WTC11 (cell line): ENCODE measurements around the gene C18orf54. TPM values are rescaled to one million over a fixed set of nuclear protein-coding genes. Genes with fewer than 3 reads are reported as not detected.

Experiments used
- ATAC-seq: fragments of 200-7000 bp; cut with Tn5 transposase; 2 replicates; pipeline ENCODE4 v1.10.0; 2021; ENCODE audit warnings: mild to moderate bottlenecking, moderate library complexity
- CTCF ChIA-PET: fragments of 300-600 bp; sonication (Branson Sonifier 250); formaldehyde crosslinking; loops from one replicate; lab custom pipeline; 2021; ENCODE audit warnings: antibody characterized with exemption; lab: Charles Lee
- POLR2A ChIA-PET: fragments of 350-600 bp; sonication (Branson Sonifier 250); formaldehyde crosslinking; loops from one replicate; lab custom pipeline; 2021; ENCODE audit warnings: antibody characterized with exemption; lab: Charles Lee
- DNase-seq: peaks from one replicate; pipeline ENCODE4 v3.0.0; 2021; ENCODE audit warnings: low spot score
- H3K27ac Mint-ChIP-seq: 2 replicates; pipeline ENCODE4 v1.8.0; 2021; ENCODE audit warnings: mixed read lengths
- H3K27me3 Mint-ChIP-seq: 2 replicates; pipeline ENCODE4 v1.8.0; 2021; ENCODE audit warnings: low read depth, mild to moderate bottlenecking, moderate library complexity, mixed read lengths
- H3K36me3 Mint-ChIP-seq: 2 replicates; pipeline ENCODE4 v1.8.0; 2021; ENCODE audit warnings: mixed read lengths
- H3K4me1 Mint-ChIP-seq: 2 replicates; pipeline ENCODE4 v1.8.0; 2022; ENCODE audit warnings: mixed read lengths
- H3K4me3 Mint-ChIP-seq: 2 replicates; pipeline ENCODE4 v1.8.0; 2021; ENCODE audit warnings: mild to moderate bottlenecking, moderate library complexity, mixed read lengths
- H3K9me3 Mint-ChIP-seq: 2 replicates; pipeline ENCODE4 v1.8.0; 2021; ENCODE audit warnings: mixed read lengths
- ATF1 ChIP-seq: sonication (generic); formaldehyde crosslinking; IDR thresholded peaks from 2 replicates; pipeline ENCODE4 v1.8.1; 2023; ENCODE audit warnings: mild to moderate bottlenecking, moderate library complexity, missing genetic modification reagents
- ATF6 ChIP-seq: sonication (generic); formaldehyde crosslinking; IDR thresholded peaks from 2 replicates; pipeline ENCODE4 v1.8.1; 2023; ENCODE audit warnings: mild to moderate bottlenecking, missing genetic modification reagents
- CREM ChIP-seq: sonication (generic); formaldehyde crosslinking; IDR thresholded peaks from 2 replicates; pipeline ENCODE4 v1.8.1; 2022; ENCODE audit warnings: mild to moderate bottlenecking, missing genetic modification reagents, moderate library complexity
- E2F1 ChIP-seq: sonication (generic); formaldehyde crosslinking; IDR thresholded peaks from 2 replicates; pipeline ENCODE4 v1.8.0; 2022; ENCODE audit warnings: mild to moderate bottlenecking, missing genetic modification reagents
- ESRRA ChIP-seq: sonication (generic); formaldehyde crosslinking; IDR thresholded peaks from 2 replicates; pipeline ENCODE4 v1.8.1; 2022; ENCODE audit warnings: mild to moderate bottlenecking, missing genetic modification reagents, borderline replicate concordance
- FOXJ3 ChIP-seq: sonication (generic); formaldehyde crosslinking; IDR thresholded peaks from 2 replicates; pipeline ENCODE4 v1.9.0; 2021; ENCODE audit warnings: missing genetic modification reagents, mild to moderate bottlenecking, borderline replicate concordance
- GTF2I ChIP-seq: fragments of 250-450 bp; sonication (Bioruptor Pico); conservative IDR thresholded peaks from 2 replicates; pipeline ENCODE4 v1.4.0; 2021; ENCODE audit warnings: mild to moderate bottlenecking
- NR1H2 ChIP-seq: sonication (generic); formaldehyde crosslinking; IDR thresholded peaks from 2 replicates; pipeline ENCODE4 v1.9.0; 2021; ENCODE audit warnings: mild to moderate bottlenecking, moderate library complexity, missing genetic modification reagents
- PRRX2 ChIP-seq: fragments of 250-450 bp; sonication (Bioruptor Pico); IDR thresholded peaks from 2 replicates; pipeline ENCODE4 v1.8.0; 2021; ENCODE audit warnings: mild to moderate bottlenecking
- SP1 ChIP-seq: sonication (generic); formaldehyde crosslinking; conservative IDR thresholded peaks from 2 replicates; pipeline ENCODE4 v1.8.1; 2022; ENCODE audit warnings: missing genetic modification reagents
- TEAD4 ChIP-seq: sonication (generic); formaldehyde crosslinking; IDR thresholded peaks from 2 replicates; pipeline ENCODE4 v1.8.0; 2022; ENCODE audit warnings: mild to moderate bottlenecking, missing genetic modification reagents
- USF1 ChIP-seq: sonication (generic); formaldehyde crosslinking; IDR thresholded peaks from 2 replicates; pipeline ENCODE4 v1.8.0; 2022; ENCODE audit warnings: mild to moderate bottlenecking, missing genetic modification reagents
- ZNF416 ChIP-seq: fragments of 250-450 bp; sonication (Bioruptor Pico); IDR thresholded peaks from 2 replicates; pipeline ENCODE4 v1.9.0; 2021; ENCODE audit warnings: mild to moderate bottlenecking, inconsistent platforms
- total RNA-seq: library from RNA; stranded (reverse); gene quantifications from 3 replicates; pipeline ENCODE4 v1.2.3, GENCODE V29; 2021
- TF ChIP-seq, protein P1 (sequence below): sonication (generic); formaldehyde crosslinking; IDR thresholded peaks from 2 replicates; pipeline ENCODE4 v1.8.1; 2023; ENCODE audit warnings: mild to moderate bottlenecking, moderate library complexity, missing genetic modification reagents
- TF ChIP-seq, protein P2 (sequence below): sonication (generic); formaldehyde crosslinking; IDR thresholded peaks from 2 replicates; pipeline ENCODE4 v1.8.1; 2023; ENCODE audit warnings: mild to moderate bottlenecking, missing genetic modification reagents
- TF ChIP-seq, protein P3 (sequence below): fragments of 200-600 bp; IDR thresholded peaks from 2 replicates; pipeline ENCODE4 v1.8.0; 2022; ENCODE audit warnings: antibody characterized with exemption

Gene C18orf54
- total RNA-seq, 1 experiment from 2014 or later = 37.3 TPM

DNA sequence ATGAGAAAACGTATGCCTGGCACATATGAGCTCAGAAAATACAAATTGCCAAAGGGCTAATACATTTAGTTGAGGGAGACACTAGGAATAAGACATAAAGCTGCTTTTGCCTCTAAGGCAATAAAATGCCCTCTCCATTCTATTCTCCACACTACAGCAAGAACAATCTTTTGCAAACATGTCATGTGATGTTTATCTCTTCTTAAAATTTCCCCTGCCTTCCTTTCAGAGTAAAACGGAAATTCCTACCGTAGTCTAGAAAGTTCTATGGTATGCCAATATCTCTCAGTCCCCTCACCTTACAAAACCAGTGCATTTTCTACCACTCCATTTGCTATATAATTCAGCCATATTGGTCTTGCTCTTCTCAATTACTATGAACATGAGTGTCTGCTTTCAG, 33.1 kb downstream of the C18orf54 start:
- peaks cover 17% of the 10 kb centered on the region for H3K36me3 Mint-ChIP-seq
- POLR2A ChIA-PET = no interaction called here
- no peak overlapping the region for H3K27ac Mint-ChIP-seq
- TF ChIP-seq SP1 (CRISPR knock-in tag) (no peak), ESRRA (CRISPR knock-in tag) (no peak), CREM (CRISPR knock-in tag) (no peak), USF1 (CRISPR knock-in tag) (no peak), ATF1 (CRISPR knock-in tag) (no peak), NR1H2 (CRISPR knock-in tag) (no peak), ZNF416 (CRISPR knock-in tag) (no peak), GTF2I (no peak), TEAD4 (CRISPR knock-in tag) (no peak), ATF6 (no peak), PRRX2 (CRISPR knock-in tag) (no peak), E2F1 (no peak)
- TF ChIP-seq, protein P1, sequence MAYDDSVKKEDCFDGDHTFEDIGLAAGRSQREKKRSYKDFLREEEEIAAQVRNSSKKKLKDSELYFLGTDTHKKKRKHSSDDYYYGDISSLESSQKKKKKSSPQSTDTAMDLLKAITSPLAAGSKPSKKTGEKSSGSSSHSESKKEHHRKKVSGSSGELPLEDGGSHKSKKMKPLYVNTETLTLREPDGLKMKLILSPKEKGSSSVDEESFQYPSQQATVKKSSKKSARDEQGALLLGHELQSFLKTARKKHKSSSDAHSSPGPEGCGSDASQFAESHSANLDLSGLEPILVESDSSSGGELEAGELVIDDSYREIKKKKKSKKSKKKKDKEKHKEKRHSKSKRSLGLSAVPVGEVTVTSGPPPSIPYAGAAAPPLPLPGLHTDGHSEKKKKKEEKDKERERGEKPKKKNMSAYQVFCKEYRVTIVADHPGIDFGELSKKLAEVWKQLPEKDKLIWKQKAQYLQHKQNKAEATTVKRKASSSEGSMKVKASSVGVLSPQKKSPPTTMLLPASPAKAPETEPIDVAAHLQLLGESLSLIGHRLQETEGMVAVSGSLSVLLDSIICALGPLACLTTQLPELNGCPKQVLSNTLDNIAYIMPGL (CRISPR knock-in tag) = no peak
- TF ChIP-seq, protein P2, sequence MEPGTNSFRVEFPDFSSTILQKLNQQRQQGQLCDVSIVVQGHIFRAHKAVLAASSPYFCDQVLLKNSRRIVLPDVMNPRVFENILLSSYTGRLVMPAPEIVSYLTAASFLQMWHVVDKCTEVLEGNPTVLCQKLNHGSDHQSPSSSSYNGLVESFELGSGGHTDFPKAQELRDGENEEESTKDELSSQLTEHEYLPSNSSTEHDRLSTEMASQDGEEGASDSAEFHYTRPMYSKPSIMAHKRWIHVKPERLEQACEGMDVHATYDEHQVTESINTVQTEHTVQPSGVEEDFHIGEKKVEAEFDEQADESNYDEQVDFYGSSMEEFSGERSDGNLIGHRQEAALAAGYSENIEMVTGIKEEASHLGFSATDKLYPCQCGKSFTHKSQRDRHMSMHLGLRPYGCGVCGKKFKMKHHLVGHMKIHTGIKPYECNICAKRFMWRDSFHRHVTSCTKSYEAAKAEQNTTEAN (CRISPR knock-in tag) = no peak
- TF ChIP-seq, all 79 proteins: peak for 0
- peaks cover 42% of the 10 kb centered on the region for H3K4me1 Mint-ChIP-seq
- DNase-seq (no peak), ATAC-seq (no peak)
- no peak overlapping the region for H3K4me3 Mint-ChIP-seq
- CTCF ChIA-PET = interaction anchor here (1.1 kb wide), 1 partner anchor 167 kb away, joined by 3 read pairs; no protein-coding TSS in a partner anchor
- no peaks in the 10 kb centered on the region for H3K27me3 Mint-ChIP-seq
- H3K9me3 Mint-ChIP-seq = peaks cover 19% of the 10 kb centered on the region

DNA sequence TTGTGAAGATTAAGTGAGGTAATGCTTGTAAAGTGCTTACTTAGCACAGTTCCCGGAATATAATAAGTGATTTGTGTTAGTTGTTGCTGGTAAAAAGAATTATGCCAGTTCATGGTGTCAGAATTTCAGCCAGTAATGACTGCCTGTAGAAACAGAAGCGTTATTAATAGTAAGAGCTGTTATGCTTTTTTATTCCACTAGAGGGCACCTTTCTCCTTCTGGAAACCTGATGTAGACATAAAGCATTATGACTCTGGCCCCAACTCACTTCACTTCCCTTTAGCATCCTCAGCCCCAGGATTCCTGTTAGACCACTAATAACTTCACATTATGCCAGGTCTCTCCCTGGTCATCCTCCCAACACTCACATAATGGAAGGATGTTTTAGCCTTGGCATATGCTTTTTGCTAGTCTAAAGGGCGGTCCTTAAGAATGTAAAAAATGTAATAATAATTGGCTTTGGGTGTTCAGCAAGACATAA, 34.9 kb downstream of the C18orf54 start:
- POLR2A ChIA-PET = interaction anchor here (0.8 kb wide), 1 partner anchor 138 kb away, joined by 3 read pairs; no protein-coding TSS in a partner anchor
- DNase-seq (no peak), ATAC-seq (peak; percentile 43)
- Mint-ChIP-seq H3K27ac (no peak overlapping the region), H3K4me3 (no peak overlapping the region), H3K27me3 (no peaks in the 10 kb centered on the region), H3K9me3 (peaks cover 14% of the 10 kb centered on the region), H3K36me3 (peaks cover 11% of the 10 kb centered on the region), H3K4me1 (peaks cover 37% of the 10 kb centered on the region)
- CTCF ChIA-PET = interaction anchor here (0.8 to 1.9 kb wide), 18 partner anchors 10 to 292 kb away, joined by 3 to 15 read pairs (median 4); partner anchors contain the start of genes C18orf54, POLI and STARD6
- TF ChIP-seq FOXJ3 (CRISPR knock-in tag) = no peak
- TF ChIP-seq, protein P3, sequence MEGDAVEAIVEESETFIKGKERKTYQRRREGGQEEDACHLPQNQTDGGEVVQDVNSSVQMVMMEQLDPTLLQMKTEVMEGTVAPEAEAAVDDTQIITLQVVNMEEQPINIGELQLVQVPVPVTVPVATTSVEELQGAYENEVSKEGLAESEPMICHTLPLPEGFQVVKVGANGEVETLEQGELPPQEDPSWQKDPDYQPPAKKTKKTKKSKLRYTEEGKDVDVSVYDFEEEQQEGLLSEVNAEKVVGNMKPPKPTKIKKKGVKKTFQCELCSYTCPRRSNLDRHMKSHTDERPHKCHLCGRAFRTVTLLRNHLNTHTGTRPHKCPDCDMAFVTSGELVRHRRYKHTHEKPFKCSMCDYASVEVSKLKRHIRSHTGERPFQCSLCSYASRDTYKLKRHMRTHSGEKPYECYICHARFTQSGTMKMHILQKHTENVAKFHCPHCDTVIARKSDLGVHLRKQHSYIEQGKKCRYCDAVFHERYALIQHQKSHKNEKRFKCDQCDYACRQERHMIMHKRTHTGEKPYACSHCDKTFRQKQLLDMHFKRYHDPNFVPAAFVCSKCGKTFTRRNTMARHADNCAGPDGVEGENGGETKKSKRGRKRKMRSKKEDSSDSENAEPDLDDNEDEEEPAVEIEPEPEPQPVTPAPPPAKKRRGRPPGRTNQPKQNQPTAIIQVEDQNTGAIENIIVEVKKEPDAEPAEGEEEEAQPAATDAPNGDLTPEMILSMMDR = peak; percentile 73
